ENCODE data around the gene AQP12A.

DNA sequence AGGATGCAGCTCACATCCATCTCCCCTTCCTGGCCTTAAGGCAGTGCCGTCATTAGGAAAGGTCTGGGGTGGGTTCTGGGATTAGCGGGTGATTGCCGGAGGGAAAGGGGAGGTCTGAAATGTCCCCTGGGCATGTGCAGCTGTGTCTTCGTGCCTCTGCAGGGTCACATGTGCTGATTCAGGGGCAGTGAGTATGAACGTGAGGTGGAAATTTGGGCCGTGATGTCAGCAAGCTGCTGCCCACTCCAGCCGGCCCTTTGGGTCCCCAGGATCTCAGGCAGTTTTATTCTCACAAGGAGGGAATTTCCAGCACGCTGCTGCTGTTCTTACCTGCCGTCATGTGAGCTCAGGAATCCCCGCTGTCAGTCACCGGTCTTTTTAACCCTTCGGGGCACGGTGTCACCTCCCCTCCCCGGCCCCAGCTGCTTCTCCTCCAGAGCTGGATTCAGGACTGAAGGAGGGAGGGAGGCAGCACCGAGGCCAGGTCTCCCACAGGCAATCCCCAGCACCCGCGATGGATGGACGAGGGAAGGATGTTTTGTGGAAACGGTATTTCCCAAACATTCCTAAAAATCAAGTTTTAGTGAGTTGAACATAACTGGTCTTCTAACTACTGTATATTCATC is 42.9 kb upstream of the AQP12A start:
- no peak for TF ChIP-seq POLR2AphosphoS5 (IDR thresholded peaks at IDR 0.05; ENCODE audit: low read depth, low read length)
- TF ChIP-seq, protein P1, sequence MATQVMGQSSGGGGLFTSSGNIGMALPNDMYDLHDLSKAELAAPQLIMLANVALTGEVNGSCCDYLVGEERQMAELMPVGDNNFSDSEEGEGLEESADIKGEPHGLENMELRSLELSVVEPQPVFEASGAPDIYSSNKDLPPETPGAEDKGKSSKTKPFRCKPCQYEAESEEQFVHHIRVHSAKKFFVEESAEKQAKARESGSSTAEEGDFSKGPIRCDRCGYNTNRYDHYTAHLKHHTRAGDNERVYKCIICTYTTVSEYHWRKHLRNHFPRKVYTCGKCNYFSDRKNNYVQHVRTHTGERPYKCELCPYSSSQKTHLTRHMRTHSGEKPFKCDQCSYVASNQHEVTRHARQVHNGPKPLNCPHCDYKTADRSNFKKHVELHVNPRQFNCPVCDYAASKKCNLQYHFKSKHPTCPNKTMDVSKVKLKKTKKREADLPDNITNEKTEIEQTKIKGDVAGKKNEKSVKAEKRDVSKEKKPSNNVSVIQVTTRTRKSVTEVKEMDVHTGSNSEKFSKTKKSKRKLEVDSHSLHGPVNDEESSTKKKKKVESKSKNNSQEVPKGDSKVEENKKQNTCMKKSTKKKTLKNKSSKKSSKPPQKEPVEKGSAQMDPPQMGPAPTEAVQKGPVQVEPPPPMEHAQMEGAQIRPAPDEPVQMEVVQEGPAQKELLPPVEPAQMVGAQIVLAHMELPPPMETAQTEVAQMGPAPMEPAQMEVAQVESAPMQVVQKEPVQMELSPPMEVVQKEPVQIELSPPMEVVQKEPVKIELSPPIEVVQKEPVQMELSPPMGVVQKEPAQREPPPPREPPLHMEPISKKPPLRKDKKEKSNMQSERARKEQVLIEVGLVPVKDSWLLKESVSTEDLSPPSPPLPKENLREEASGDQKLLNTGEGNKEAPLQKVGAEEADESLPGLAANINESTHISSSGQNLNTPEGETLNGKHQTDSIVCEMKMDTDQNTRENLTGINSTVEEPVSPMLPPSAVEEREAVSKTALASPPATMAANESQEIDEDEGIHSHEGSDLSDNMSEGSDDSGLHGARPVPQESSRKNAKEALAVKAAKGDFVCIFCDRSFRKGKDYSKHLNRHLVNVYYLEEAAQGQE (IDR thresholded peaks at IDR 0.05; ENCODE audit: insufficient read depth in 1 of 2, low read depth in 2 of 2, low read length in 2 of 2) = no peak
